ENCODE measurements around the gene ARSG.

Gene ARSG

DNA sequence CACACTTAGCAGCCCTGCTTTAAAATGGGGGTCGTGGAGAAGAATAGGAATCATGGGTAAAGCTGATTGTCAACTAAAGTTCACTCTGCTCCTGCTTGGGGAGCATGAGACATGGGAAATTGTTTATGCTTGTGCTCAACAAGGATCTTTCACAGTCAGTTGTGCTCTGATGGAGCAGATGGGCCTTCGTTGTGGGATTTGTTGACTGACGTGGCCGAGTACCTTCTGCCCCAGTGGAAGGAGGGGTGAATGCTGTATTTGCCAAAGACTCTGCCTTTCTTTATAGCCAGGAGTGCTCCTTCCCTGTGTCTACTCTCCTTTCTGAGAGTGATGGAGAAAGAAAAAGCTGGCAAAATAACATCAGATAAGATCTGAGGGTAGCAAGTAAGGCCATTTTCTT lies 11.4 kb downstream of the ARSG start:
- TF ChIP-seq MAX (IDR thresholded peaks at IDR 0.05) = no peak

DNA sequence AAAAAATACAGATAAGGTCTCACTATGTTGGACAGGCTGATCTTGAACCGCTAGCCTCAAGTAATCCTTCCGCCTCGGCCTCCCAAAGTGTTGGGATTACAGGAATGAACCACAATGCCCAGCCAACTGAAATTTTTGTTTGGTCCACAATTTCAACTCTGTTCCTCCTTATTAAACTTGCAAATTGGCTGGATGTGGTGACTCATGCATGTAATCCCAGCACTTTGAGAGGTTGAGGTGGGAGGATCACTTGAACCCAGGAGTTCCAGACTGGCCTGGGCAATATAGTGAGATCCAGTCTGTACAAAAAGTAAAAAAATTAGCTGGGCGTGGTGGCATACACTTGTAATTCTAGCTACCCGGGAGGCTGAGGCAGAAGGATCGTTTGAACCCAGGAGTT lies 13.4 kb downstream of the ARSG start:
- no peak for TF ChIP-seq RAD21 (IDR thresholded peaks at IDR 0.05; ENCODE audit: low read depth)
- TF ChIP-seq CEBPB (IDR thresholded peaks at IDR 0.05) = no peak
- no peak for TF ChIP-seq TAF1 (IDR thresholded peaks at IDR 0.05; ENCODE audit: low read depth)
- no peak for TF ChIP-seq EGR1 (IDR thresholded peaks at IDR 0.05)
- TF ChIP-seq ZBTB7A (IDR thresholded peaks at IDR 0.05; ENCODE audit: low read depth) = no peak
- TF ChIP-seq FOXM1 (IDR thresholded peaks at IDR 0.05; ENCODE audit: borderline replicate concordance, low read depth) = no peak
- no peak for TF ChIP-seq TEAD4 (IDR thresholded peaks at IDR 0.05)
- no peak for TF ChIP-seq TCF12 (IDR thresholded peaks at IDR 0.05; ENCODE audit: low read depth)
- TF ChIP-seq, protein P1, sequence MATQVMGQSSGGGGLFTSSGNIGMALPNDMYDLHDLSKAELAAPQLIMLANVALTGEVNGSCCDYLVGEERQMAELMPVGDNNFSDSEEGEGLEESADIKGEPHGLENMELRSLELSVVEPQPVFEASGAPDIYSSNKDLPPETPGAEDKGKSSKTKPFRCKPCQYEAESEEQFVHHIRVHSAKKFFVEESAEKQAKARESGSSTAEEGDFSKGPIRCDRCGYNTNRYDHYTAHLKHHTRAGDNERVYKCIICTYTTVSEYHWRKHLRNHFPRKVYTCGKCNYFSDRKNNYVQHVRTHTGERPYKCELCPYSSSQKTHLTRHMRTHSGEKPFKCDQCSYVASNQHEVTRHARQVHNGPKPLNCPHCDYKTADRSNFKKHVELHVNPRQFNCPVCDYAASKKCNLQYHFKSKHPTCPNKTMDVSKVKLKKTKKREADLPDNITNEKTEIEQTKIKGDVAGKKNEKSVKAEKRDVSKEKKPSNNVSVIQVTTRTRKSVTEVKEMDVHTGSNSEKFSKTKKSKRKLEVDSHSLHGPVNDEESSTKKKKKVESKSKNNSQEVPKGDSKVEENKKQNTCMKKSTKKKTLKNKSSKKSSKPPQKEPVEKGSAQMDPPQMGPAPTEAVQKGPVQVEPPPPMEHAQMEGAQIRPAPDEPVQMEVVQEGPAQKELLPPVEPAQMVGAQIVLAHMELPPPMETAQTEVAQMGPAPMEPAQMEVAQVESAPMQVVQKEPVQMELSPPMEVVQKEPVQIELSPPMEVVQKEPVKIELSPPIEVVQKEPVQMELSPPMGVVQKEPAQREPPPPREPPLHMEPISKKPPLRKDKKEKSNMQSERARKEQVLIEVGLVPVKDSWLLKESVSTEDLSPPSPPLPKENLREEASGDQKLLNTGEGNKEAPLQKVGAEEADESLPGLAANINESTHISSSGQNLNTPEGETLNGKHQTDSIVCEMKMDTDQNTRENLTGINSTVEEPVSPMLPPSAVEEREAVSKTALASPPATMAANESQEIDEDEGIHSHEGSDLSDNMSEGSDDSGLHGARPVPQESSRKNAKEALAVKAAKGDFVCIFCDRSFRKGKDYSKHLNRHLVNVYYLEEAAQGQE (IDR thresholded peaks at IDR 0.05; ENCODE audit: low read depth) = no peak

DNA sequence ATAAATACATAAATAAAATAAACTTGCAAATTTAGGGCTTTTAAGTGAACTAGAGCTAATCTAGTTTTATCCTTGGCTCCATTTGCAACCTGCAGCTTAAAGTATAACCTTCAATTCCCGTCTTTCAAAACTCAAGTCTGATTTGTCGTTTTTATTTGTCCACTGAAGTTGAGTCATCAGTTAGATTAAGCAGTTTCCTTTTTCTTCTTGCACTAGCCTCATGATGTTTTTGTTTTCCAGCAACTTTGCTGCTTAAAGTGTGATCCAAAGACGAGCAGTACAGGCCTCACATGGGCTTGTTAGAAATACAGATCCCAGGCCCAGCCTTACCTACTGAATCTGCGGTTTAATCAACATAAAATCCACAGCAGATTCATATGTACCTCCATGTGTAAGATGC lies 13.8 kb downstream of the ARSG start:
- no peak for TF ChIP-seq ZBTB7A (IDR thresholded peaks at IDR 0.05; ENCODE audit: low read depth)
- no peak for TF ChIP-seq EGR1 (IDR thresholded peaks at IDR 0.05)

DNA sequence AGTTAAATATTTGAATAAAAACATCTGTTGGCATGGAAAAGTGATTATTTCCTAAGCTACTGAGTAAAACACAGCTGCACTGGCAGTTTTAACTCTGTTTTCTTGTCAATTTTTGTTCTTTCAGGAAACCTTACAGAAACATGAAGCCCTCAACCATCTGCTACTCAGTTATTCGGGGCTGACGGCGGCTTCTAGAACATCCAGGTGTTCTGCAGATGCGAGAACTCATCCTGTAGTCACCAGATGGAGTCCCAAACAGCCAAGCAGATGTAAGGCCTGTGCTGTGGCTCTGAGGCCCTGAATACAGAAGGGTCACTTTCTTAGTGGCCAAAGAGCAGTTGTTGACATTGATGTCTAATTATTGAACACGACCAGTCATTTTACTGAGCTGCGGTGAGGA lies 15.5 kb downstream of the ARSG start:
- TF ChIP-seq NFIC (IDR thresholded peaks at IDR 0.05) (no peak), TAF1 (IDR thresholded peaks at IDR 0.05; ENCODE audit: low read depth) (no peak), MAX (IDR thresholded peaks at IDR 0.05) (no peak), RAD21 (IDR thresholded peaks at IDR 0.05; ENCODE audit: low read depth) (no peak), CEBPB (IDR thresholded peaks at IDR 0.05) (no peak), YY1 (IDR thresholded peaks at IDR 0.05; ENCODE audit: low read depth) (no peak), EGR1 (IDR thresholded peaks at IDR 0.05) (no peak), TCF12 (IDR thresholded peaks at IDR 0.05; ENCODE audit: low read depth) (no peak), EP300 (IDR thresholded peaks at IDR 0.05; ENCODE audit: borderline replicate concordance) (no peak), ZBTB7A (IDR thresholded peaks at IDR 0.05; ENCODE audit: low read depth) (no peak), CREB1 (IDR thresholded peaks at IDR 0.05; ENCODE audit: low read depth) (no peak)
- TF ChIP-seq, protein P2, sequence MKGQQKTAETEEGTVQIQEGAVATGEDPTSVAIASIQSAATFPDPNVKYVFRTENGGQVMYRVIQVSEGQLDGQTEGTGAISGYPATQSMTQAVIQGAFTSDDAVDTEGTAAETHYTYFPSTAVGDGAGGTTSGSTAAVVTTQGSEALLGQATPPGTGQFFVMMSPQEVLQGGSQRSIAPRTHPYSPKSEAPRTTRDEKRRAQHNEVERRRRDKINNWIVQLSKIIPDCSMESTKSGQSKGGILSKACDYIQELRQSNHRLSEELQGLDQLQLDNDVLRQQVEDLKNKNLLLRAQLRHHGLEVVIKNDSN (IDR thresholded peaks at IDR 0.05) = no peak
- TF ChIP-seq, protein P1 (IDR thresholded peaks at IDR 0.05; ENCODE audit: low read depth) = no peak

GRCh38 chr17:68307443-68307842 lies 16.1 kb downstream of the ARSG start:
- no peak for TF ChIP-seq ZBTB7A (IDR thresholded peaks at IDR 0.05; ENCODE audit: low read depth)
- TF ChIP-seq EGR1 (IDR thresholded peaks at IDR 0.05) = no peak
- TF ChIP-seq TAF1 (IDR thresholded peaks at IDR 0.05; ENCODE audit: low read depth) = no peak
- TF ChIP-seq RAD21 (IDR thresholded peaks at IDR 0.05; ENCODE audit: low read depth) = no peak
- TF ChIP-seq NFIC (IDR thresholded peaks at IDR 0.05) = no peak
- no peak for TF ChIP-seq MAX (IDR thresholded peaks at IDR 0.05)
- TF ChIP-seq YY1 (IDR thresholded peaks at IDR 0.05; ENCODE audit: low read depth) = no peak
- TF ChIP-seq CEBPB (IDR thresholded peaks at IDR 0.05) = no peak
- TF ChIP-seq, protein P2 (IDR thresholded peaks at IDR 0.05) = no peak
- TF ChIP-seq CREB1 (IDR thresholded peaks at IDR 0.05; ENCODE audit: low read depth) = no peak
- TF ChIP-seq EP300 (IDR thresholded peaks at IDR 0.05; ENCODE audit: borderline replicate concordance) = no peak
- no peak for TF ChIP-seq TCF12 (IDR thresholded peaks at IDR 0.05; ENCODE audit: low read depth)
- TF ChIP-seq, protein P1 (IDR thresholded peaks at IDR 0.05; ENCODE audit: low read depth) = no peak
- no peak for TF ChIP-seq FOXM1 (IDR thresholded peaks at IDR 0.05; ENCODE audit: borderline replicate concordance, low read depth)
- TF ChIP-seq TEAD4 (IDR thresholded peaks at IDR 0.05) = no peak
